CD4-positive, alpha-beta T cell treated with Interleukin-10 for 1 hour (primary cell): ENCODE data around the gene ZDHHC15.
"Not testable (repeated sequence)": the region's sequence is repeated elsewhere in the genome, so short reads cannot be mapped to it uniquely, and the experiment has no call there.

Experiments used
- DNase-seq: peaks from one replicate; pipeline ENCODE4 v3.0.0-alpha.2; 2020

ZDHHC15 gene, protein sequence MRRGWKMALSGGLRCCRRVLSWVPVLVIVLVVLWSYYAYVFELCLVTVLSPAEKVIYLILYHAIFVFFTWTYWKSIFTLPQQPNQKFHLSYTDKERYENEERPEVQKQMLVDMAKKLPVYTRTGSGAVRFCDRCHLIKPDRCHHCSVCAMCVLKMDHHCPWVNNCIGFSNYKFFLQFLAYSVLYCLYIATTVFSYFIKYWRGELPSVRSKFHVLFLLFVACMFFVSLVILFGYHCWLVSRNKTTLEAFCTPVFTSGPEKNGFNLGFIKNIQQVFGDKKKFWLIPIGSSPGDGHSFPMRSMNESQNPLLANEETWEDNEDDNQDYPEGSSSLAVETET

GRCh38 chrX:75522565-75523431 lies at the start of gene ZDHHC15:
ZDHHC15 (minus strand) TSS chrX:75523037; CDS start chrX:75523024, 13 bp downstream.
- DNase-seq: peak; percentile 27

DNA sequence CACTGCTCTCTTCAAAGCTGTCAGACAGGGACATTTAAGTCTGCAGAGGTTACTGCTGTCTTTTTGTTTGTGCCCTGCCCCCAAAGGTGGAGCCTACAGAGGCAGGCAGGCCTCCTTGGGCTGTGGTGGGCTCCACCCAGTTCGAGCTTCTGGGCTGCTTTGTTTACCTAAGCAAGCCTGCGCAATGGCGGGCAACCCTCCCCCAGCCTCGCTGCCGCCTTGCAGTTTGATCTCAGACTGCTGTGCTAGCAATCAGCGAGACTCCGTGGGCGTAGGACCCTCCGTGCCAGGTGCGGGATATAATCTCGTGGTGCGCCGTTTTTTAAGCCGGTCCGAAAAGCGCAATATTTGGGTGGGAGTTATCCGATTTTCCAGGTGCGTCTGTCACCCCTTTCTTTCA lies 37.7 kb upstream of the ZDHHC15 start:
- DNase-seq: not testable (repeated sequence)

DNA sequence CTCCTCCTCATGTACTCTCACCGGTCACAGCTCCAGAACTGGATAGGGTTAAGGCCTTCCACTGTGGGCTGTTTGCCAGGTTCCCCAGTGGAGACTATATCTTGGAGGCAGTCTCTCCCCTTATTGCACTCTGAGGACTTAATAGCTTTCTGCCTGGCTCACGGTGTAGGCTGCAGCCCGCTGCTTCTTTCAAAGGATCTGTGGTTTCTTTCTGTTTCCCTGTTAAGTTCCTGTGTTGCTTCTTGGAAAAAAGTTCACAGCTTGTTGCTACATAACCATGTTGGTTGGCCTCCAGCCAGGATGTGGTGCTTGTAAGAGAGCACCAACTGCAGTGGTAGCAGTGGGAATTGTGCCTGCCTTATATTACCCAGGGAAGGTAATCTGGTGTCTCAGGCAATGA lies 24.9 kb upstream of the ZDHHC15 start:
- DNase-seq: no peak

DNA sequence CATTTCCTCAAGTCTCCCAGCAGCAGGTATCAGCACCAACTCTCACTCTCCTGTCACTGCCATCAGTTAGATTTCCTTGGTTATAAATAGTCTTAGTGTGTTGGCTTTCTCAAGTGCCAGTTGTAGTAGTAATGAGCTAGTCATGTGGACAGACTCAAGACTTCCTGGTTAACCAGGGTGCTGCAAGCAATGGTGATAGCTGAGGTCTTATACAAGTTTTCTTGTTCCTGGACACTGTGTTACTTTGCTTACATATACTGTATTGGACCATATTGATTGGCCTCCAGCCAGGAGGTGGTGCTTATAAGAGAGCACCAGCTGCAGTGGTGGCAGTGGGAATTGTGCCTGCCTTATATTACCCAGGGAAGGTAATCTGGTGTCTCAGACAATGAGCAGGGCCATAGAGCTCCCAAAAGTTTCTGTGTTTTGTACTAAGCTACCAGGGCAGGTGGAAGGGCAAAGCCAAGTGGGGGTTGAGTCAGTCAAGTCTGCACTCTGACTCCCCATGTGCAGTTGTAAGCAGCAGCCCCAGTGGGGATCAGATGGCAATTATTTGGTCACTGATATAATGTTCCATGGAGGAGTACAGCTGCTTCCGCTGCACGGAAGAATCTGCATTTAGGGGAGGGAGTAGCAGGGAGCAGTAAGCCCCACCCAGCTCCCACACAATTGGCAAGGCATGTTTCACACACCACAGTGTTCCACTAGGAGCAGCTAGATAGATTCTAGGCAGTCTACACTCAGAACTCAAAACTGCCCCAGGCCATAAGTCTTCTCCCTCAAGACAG lies 24.1 kb upstream of the ZDHHC15 start:
- no peak for DNase-seq

- no peak for DNase-seq
These were observed 21.9 kb upstream of the ZDHHC15 start for GRCh38 chrX:75544786-75545185.

DNA sequence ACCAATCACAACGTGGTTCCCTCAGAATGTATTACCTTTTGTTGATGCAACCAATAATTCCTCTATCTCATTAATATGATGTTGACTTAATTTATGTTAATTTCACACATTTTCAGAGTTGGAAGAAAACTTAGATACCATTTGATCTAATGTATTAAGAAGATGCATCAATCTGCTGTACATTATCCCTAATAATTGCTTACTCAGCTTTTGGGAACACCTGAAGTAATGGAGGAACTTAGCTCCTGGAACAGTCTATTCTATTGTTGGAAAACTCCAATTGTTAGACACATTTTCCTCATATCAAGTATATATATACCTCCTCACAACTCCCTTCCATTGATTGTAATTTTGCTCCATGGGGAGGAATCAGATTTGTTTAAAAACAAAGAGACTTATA lies 38.9 kb downstream of the ZDHHC15 start:
- DNase-seq: no peak

- not testable (repeated sequence) for DNase-seq
These were observed 61.1 kb downstream of the ZDHHC15 start for GRCh38 chrX:75461780-75462179.

GRCh38 chrX:75421688-75422230 lies 101.1 kb downstream of the ZDHHC15 start:
- DNase-seq: no peak

DNA sequence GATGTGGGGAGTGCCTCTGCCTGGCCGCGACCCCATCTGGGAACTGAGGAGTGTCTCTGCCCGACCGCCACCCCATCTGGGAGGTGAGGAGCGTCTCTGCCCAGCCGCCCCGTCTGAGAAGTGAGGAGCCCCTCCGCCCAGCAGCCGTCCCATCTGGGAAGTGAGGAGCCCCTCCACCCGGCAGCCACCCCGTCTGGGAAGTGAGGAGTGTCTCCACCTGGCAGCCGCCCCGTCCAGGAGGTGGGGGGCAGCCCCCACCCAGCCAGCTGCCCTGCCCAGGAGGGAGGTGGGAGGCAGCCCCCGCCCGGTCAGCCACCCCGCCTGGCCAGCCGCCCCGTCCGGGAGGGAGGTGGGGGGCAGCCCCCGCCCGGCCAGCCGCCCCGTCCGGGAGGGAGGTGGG lies 115.7 kb downstream of the ZDHHC15 start:
- DNase-seq: not testable (repeated sequence)

DNA sequence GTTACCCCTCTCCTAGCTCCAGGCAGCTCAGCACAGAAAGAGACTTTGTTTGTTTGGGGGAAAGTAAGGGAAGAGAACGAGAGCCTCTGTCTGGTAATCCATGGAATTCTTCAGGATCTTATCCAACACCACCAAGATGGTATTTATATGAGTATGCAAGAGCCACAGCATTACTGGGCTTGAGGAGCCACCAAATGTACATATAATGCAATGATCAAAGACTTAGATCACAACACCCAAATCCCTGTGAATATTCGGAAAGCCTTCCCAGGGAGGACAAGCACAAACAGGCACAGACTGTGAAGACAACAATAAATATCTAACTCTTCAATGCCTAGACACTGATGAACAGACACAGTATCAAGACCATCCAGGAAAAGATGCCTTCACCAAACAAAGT lies 132.4 kb downstream of the ZDHHC15 start:
- no peak for DNase-seq

DNA sequence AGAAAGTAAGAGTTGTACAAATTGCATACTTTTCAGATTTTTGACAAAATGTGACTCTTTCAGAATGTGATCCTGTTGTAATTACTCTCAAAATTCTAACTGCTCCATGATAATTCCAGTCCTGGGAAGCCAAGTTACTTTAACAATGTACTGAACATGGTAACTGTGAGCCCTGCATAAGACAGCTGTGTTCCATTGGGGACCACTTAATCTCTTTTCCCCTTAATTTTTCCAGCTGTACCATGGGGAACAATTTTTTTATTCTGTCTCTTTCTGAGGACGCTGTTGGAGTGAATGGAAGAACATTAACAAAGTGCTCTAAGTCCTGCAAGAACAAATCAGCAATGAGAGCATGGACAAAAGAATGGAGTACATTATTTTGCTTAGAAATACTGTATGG lies 153.1 kb downstream of the ZDHHC15 start:
- DNase-seq: no peak

GRCh38 chrX:75366861-75367260 lies 156.0 kb downstream of the ZDHHC15 start:
- no peak for DNase-seq

DNA sequence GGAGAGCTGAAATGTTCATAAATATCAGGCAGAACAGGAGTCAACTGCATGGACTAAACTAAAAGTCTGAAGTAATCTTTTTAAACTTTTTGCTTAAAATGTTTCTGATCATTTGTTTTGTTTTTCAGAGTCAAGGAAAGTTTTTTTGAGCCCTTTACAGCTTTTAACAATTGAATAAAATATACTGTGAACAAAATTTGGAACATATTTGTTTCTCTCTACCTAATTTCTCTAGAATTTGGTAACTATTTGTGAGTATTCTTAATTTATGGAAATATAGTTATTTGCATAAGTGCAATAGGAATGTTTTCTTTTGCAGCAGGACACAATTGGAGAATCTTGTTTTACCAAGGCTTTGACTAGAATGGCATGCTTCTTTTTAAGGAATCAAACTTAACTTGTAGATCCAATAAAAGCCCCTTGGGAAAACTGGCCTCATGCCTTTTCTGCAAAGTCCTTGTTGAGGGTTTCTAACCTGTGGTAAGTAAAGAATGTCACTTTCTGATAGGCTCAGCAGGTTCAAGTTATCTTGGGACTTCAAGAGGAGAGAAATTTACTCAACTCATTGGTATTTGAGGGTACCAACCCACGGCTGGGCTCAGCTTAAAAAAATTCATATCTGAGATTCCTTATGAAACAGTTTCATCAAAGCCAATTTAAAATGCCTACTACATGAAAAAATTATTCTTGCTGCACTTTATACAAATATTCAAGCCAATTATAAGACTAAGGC lies 157.4 kb downstream of the ZDHHC15 start:
- DNase-seq: no peak

DNA sequence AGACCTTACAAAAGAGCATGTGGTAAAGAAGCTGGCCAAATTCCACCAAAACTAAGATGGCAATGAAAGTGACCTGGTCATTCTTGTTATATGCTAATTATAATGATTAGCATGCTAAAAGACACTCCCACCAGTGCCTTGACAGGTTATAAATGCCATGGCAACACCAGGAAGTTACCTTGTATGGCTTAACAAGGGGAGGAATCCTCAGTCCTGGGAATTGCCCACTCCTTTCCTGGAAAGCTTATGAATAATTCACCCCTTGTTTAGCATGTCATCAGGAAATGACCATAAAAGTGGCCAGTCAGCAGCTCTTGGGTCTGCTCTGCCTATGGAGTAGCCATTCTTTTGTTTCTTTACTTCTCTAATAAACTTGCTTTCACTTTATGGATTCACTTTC lies 161.0 kb downstream of the ZDHHC15 start:
- no peak for DNase-seq

DNA sequence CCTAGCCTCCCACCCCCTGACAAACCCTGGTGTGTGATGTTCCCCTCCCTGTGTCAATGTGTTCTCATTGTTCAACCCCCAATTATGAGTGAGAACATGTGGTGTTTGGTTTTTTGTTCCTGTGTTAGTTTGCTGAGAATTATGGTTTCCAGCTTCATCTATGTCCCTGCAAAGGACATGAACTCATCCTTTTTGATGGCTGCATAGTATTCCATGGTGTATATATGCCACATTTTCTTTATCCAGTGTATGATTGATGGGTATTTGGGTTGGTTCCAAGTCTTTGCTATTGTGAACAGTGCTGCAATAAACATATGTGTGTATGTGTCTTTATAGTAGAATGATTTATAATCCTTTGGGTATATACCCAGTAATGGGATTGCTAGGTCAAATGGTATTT lies 174.2 kb downstream of the ZDHHC15 start:
- not testable (repeated sequence) for DNase-seq

GRCh38 chrX:75337525-75337924 lies 185.3 kb downstream of the ZDHHC15 start:
- DNase-seq: no peak

DNA sequence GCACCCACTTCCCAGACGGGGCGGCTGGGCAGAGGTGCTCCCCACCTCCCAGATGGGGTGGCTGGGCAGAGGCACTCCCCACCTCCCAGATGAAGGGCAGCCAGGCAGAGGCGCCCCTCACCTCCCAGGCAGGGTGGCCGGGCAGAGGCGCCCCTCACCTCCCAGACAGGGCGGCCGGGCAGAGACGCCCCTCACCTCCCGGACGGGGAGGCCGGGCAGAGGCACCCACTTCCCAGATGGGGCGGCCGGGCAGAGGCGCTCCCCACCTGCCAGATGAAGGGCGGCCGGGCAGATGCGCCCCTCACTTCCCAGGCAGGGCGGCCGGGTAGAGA lies 187.7 kb downstream of the ZDHHC15 start:
- no peak for DNase-seq

GRCh38 chrX:75334407-75335126 lies 188.3 kb downstream of the ZDHHC15 start:
- not testable (repeated sequence) for DNase-seq

DNA sequence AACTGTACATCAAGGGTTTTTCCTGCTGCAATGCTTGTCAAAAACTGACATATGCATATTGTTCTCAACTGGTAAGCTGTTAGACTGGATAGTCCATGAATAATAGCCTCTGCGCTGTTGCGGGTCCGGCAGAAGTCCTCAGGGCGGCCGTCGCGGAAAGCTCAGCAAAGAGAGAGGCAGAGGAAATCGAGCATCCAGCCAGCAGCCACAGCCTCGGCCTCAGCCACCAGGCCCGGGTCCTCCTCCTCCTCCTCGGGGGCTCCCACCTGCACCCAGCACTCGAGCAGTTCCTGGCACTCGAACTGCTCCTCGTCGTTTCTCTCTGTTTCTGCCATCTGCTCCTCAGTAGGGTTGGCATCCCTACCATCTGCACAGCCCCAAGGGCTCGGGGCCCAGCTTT lies 195.2 kb downstream of the ZDHHC15 start:
- no peak for DNase-seq
